Activated B cell treated with CpG ODN at 0.5 μM for 24 hours (primary cell): ENCODE results near the gene RNF144A. TPM values are rescaled to one million over a fixed set of nuclear protein-coding genes. Genes with fewer than 3 reads are reported as not detected.

Source experiments
- ATAC-seq: fragments of 200-7000 bp; cut with Tn5 transposase; one replicate; pipeline ENCODE4 v1.10.0; 2021; ENCODE audit warnings: low read depth, mild to moderate bottlenecking, moderate library complexity
- CTCF ChIA-PET: fragments of 350-600 bp; sonication (Branson Sonifier 250); formaldehyde crosslinking; loops from one replicate; lab custom pipeline; 2021; ENCODE audit warnings: antibody characterized with exemption; lab: Charles Lee
- POLR2A ChIA-PET: fragments of 350-600 bp; sonication (Branson Sonifier 250); formaldehyde crosslinking; loops from one replicate; lab custom pipeline; 2021; ENCODE audit warnings: antibody characterized with exemption; lab: Charles Lee
- DNase-seq: peaks from one replicate; pipeline ENCODE4 v3.0.0; 2022
- H3K27ac Mint-ChIP-seq: one replicate; pipeline ENCODE4 v1.8.0; 2020; ENCODE audit warnings: mixed read lengths
- H3K27me3 Mint-ChIP-seq: one replicate; pipeline ENCODE4 v1.8.0; 2021; ENCODE audit warnings: mixed read lengths
- H3K36me3 Mint-ChIP-seq: one replicate; pipeline ENCODE4 v1.8.0; 2021; ENCODE audit warnings: low read depth, mixed read lengths
- H3K4me1 Mint-ChIP-seq: one replicate; pipeline ENCODE4 v1.8.0; 2021; ENCODE audit warnings: mixed read lengths
- H3K4me3 Mint-ChIP-seq: one replicate; pipeline ENCODE4 v1.8.0; 2020; ENCODE audit warnings: mild to moderate bottlenecking, mixed read lengths
- H3K9me3 Mint-ChIP-seq: one replicate; pipeline ENCODE4 v1.8.0; 2020; ENCODE audit warnings: mixed read lengths
- intact Hi-C: fragments of 100-400 bp; cut with micrococcal nuclease; formaldehyde crosslinking; loops from one replicate; pipeline ENCODE4 v1.15.1; 2024
- total RNA-seq: library from RNA; stranded (reverse); gene quantifications from 2 replicates; pipeline ENCODE4 v1.2.3, GENCODE V29; 2022
- TF ChIP-seq, protein P1 (sequence below): fragments of 200-600 bp; IDR thresholded peaks from one replicate; pipeline ENCODE4 v1.8.0; 2022; ENCODE audit warnings: antibody characterized with exemption, mild to moderate bottlenecking

Gene RNF144A
- total RNA-seq, 1 donor from 2014 or later = 0.89 TPM

DNA sequence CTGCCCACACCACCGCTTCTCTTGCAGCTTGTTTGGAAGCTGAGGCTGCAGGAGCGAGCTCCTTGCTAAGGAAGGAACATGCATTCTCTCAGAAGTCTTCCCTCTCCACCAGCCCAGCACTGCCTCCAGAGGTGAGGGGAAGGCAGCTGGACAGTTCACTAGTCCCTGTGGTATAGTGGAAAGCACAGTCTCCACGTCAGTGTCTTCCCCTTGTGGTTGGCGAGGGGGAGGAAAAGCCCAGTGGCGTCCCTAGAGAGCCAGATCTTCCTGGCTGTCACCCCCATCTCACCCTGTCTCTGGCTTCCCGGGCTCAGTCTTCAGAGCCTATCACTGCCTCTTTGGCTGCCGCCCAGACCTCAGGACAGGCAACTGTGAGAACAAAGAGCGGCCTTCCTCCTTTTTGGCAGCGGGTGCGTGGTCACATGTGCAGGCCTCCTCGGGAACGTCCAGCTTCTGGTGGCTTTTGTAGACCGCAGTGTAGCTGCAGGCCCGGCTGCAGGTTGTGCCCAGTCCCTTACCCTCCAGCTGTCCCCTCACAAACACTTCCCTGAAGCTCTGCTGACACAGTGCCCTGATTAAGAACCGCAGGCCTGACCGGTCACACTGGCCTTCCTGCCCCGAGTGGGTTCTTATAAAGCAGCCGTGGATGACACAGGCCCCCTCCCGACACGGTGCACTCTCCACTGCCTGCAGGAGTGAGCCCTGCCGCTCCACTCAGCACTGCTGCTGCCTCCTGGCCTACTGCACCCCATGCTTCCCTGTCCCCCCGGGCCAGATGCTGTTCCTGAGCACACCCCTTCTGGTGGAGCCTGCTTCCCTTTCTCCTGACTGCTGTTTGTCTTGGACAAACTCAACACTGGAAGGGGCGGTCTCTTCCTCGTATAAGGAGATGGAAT is 90.9 kb downstream of the RNF144A start:
- TF ChIP-seq, protein P1, sequence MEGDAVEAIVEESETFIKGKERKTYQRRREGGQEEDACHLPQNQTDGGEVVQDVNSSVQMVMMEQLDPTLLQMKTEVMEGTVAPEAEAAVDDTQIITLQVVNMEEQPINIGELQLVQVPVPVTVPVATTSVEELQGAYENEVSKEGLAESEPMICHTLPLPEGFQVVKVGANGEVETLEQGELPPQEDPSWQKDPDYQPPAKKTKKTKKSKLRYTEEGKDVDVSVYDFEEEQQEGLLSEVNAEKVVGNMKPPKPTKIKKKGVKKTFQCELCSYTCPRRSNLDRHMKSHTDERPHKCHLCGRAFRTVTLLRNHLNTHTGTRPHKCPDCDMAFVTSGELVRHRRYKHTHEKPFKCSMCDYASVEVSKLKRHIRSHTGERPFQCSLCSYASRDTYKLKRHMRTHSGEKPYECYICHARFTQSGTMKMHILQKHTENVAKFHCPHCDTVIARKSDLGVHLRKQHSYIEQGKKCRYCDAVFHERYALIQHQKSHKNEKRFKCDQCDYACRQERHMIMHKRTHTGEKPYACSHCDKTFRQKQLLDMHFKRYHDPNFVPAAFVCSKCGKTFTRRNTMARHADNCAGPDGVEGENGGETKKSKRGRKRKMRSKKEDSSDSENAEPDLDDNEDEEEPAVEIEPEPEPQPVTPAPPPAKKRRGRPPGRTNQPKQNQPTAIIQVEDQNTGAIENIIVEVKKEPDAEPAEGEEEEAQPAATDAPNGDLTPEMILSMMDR = no peak
- no peaks in the 10 kb centered on the region for H3K9me3 Mint-ChIP-seq
- intact Hi-C loops = loop anchor here (5.0 kb wide), 1 partner anchor 91 kb away; the partner anchor contains the start of gene RNF144A
- ChIA-PET POLR2A (no interaction called here), CTCF (interaction anchor here (0.6 kb wide), 1 partner anchor 104 kb away, joined by 3 read pairs; no protein-coding TSS in a partner anchor)
- H3K4me3 Mint-ChIP-seq = no peak overlapping the region
- no peak overlapping the region for H3K27ac Mint-ChIP-seq
- no peaks in the 10 kb centered on the region for H3K36me3 Mint-ChIP-seq
- DNase-seq (no peak), ATAC-seq (no peak)
- H3K4me1 Mint-ChIP-seq = peaks cover 33% of the 10 kb centered on the region
- H3K27me3 Mint-ChIP-seq = peaks cover 3% of the 10 kb centered on the region

- Mint-ChIP-seq H3K9me3 (no peaks in the 10 kb centered on the region), H3K27me3 (peaks cover 3% of the 10 kb centered on the region), H3K4me1 (peaks cover 28% of the 10 kb centered on the region), H3K27ac (no peak overlapping the region), H3K4me3 (no peak overlapping the region), H3K36me3 (no peaks in the 10 kb centered on the region)
- ATAC-seq = no peak
- no peak for DNase-seq
- ChIA-PET POLR2A (no interaction called here), CTCF (no interaction called here)
- intact Hi-C loops = loop anchor here (5.0 kb wide), 1 partner anchor 92 kb away; the partner anchor contains the start of gene RNF144A
- TF ChIP-seq, protein P1 = no peak
Observed at GRCh38 chr2:7009207-7009911, 92.1 kb downstream of the RNF144A start.

GRCh38 chr2:7010391-7011054 is 93.3 kb downstream of the RNF144A start:
- ChIA-PET POLR2A (no interaction called here), CTCF (no interaction called here)
- peaks cover 3% of the 10 kb centered on the region for H3K27me3 Mint-ChIP-seq
- no peaks in the 10 kb centered on the region for H3K36me3 Mint-ChIP-seq
- no peaks in the 10 kb centered on the region for H3K9me3 Mint-ChIP-seq
- intact Hi-C loops = no loop called here
- ATAC-seq (no peak), DNase-seq (no peak)
- H3K4me1 Mint-ChIP-seq = peaks cover 21% of the 10 kb centered on the region
- TF ChIP-seq, protein P1 = no peak
- H3K4me3 Mint-ChIP-seq = no peak overlapping the region
- H3K27ac Mint-ChIP-seq = no peak overlapping the region

DNA sequence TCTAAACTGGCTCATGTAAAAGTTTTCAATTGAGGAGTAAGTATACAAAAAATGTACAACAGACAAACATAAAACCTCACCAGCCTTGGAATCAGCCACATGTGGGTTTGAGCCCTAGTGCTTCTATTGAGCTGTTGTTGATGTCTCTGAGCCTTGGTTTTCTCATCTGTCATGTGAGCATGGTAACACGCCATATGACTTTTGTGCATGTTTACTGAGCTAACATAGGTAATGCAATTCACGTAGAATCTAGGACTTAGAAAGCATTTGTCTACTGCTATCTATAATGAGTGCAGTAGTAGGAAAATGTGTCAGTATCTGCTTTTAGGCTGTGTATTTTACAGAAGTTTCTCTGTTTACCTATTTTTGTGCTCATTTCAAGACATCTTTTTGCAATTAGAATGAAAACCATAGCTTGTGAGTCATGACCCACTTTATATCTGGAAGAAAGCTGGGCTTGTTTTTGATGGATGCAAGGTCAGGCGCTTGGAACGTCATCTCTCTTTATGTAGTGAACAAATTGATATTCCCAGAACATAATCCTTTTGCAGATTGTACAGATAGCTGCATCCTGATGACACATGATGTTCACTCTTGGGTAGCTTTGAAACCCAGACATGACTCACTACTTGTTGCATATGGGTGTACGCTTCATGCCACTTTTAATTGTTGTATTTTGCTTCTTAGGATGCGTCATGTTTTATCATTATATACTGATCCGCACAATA is 94.3 kb downstream of the RNF144A start:
- H3K4me1 Mint-ChIP-seq = peaks cover 21% of the 10 kb centered on the region
- no peak overlapping the region for H3K27ac Mint-ChIP-seq
- ATAC-seq (no peak), DNase-seq (no peak)
- no peak overlapping the region for H3K4me3 Mint-ChIP-seq
- ChIA-PET POLR2A (no interaction called here), CTCF (no interaction called here)
- intact Hi-C loops = no loop called here
- TF ChIP-seq, protein P1 = no peak
- peaks cover 3% of the 10 kb centered on the region for H3K27me3 Mint-ChIP-seq
- no peaks in the 10 kb centered on the region for H3K36me3 Mint-ChIP-seq
- H3K9me3 Mint-ChIP-seq = no peaks in the 10 kb centered on the region
